Measurements from ENCODE around the gene STK33.

Gene STK33

DNA sequence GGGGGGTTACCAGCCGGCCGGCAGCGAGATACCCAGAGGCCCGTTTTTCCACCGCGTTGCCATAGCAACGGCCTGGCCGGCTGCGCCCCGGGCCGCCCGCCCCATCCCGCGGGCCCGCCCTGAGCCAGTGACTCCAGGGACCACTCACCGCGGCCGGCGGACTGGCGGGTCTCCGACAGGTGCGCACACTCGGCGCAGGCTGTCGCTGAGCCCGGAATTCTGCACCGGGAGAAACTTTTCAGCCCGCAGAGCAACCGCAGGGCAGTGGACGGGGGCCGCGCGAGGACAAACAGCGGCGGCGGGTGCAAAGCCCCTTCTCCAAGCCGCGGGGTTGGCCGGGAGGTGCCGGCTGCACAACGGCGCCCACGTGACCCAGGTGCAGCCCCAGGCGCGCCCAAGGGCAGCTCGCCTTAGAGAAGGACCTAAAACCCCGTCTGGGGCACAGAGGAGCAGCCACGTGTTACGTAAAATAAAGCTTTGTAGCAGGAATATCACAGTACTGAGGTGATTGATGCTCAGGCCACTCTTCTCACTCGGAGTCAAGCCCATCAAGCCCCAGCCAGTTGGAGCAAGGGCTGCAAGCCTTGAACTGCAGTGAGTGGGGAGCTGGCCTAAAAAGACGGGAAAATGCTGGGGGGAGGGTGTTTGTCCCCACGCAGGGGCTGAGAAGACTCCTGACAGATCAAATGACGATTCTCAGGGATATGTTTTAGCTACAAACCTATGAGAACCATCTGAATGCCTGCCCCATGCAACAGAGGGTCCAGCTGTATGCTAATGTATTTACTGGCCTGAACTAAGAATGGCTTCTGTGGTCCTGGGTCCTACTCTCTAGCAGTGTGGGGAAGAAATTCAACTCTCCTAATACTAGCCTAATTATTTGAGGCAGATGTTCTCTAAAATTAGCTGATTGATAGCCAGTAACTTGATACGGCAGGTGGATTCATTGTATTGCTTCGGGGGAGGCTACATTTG is at the start of gene STK33:
STK33 (minus strand) TSS at position 294 of the 975 bp plus-strand sequence. CDS start 119,323 bp downstream, outside the sequence.
- peak; percentile 76 for DNase-seq

DNA sequence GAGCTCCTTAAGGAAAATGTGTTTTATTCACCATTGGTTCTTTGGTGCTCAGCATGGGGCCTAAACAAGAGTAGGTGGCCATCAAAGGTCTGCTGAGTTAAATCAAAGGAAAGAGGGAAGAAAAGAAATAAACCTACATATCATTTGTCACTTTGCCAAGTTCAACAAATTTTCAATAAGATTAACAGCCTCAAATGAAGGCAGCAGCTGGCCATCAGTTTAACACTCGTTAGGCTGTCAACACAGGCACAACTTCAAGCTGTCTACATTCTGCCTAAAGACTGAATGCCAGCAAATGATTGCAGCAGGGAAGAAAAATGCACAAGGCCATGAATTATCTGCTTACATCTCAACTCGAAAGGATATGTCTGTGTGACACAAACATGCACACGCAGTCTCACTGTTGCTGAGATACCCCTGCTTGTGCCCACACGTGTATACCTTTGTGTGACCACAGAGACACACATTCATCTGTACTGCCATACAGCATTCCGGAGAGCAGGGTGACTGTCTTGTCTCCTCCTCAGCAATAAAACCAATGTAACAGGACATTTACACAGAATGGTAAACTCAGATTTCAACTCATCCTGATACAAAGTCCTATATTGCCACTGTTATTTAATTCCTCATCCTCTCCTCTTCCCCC is 48.3 kb upstream of the STK33 start:
- DNase-seq: no peak

DNA sequence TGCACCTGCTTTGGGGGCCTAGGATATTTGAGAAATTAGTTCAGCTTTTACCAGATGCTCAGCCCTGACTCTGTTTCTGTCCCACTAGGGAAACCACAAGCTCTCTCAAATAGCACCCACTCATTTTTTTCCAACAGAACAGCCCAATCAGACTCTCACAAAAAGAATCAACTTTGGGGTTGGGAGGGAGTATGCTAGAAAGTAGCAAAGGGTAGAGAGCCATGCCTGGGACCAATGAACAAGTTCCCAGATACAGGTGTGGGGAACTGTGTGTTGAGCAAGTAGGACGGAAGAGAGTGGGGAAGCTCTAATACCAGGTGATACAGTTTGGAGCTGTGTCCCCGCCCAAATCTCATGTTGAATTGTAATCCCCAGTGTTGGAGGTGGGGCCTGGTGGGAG is 47.3 kb upstream of the STK33 start:
- DNase-seq: no peak

DNA sequence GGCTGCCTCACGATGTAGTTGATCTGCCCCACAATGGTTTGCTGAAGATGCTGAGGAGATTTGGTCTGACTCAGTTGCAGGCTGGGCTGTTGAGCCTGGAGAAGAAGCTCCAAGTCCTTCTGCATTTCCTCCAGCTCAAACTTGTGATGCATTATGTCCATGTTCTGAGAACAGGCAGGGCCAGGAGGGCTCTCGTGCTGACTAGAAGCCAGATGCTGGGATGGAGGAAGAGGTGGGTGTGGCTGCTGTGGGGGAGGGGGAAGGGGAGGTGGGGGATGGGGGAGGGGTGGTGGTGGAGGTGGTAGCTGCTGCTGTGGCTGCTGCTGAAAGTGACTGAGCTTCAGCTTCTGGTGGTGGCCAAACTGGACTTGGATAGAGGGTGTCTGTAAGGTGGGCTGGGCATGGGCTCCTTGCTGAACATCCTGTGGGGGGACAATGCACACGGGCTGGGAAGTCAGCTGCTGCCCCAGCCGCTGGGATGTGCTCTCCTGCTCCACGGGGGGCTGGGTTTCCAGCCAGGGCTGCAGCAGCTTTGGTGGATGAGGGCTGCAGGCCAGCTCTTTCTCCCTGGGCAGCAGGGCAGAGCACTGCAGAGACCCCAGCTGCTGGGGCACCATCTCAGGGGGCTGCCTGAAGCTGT is 46.4 kb upstream of the STK33 start:
- no peak for DNase-seq

DNA sequence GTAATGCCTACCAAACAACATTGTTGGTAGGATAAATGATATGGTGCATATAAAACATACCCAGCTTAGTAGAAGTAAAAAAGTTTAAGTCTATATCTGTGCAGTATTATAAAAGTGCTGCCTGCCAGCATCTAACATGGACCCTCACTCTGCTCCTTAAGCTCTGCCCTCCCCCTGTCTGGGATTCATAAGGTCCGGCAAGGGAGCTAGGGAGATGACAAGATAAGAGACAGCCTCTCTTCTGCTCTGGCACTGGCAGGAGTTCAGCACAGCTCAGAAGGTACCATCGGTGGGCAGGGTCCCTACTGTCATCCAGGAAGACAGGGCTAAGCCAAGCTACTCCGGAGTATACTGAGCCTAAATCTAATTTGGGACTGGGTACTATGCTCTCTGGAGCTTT is 45.6 kb upstream of the STK33 start:
- DNase-seq: no peak

DNA sequence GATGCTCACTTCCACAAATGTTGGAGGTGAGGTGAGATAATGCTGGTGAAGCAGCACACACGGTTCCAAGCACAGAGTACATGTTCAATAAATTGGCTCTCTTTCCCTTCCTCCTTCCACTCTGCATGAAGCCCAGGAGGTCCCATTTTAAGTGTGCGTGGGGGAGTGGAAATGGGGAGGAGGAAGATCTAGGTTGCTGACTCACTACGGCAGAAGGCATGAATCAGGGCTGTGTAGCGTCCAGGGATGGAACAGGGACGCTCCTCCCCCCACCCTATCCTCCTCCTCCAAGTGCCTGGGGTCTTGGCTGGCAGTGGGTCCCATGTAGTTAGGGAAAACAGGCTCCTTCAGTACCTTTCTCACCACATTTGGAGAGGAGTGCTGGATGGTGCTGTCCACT is 44.3 kb upstream of the STK33 start:
- DNase-seq: no peak

DNA sequence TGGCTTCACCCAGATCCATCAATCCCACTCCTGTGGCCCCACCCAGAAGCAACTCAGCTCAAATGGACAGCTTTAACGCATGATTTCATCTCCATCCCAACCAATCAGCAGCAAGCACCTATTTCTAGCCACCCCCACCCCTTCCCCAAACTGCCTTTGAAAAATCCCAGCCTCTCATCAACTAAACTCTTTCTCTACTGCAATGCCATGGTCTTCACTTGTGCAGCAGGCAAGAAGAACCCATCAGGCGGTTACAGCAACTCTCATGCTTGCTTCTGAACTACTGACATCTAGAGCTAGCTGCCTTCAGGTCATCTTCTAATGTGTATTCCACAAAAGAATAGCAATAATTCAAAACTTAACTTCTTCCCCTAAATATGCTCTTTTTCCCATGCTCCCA is 42.1 kb upstream of the STK33 start:
- no peak for DNase-seq

DNA sequence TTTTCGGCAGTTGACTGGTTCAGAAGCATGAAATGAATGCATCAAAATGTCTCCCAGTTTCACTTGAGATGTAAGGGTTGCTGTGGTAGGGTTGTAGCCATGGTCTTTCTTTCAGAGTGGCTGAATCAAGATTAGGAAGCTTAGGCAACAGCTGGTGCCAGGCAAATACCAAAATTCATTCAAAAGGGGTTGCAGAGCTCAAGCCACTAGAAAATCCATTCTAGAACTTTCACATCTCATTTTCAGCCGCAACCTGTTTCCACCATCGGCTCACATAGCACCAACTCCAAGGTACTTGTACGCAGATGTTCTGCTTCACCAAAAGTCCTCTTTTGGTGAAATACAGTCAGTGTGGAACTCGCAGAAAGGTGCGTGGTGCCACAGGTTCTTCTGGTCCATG is 40.5 kb upstream of the STK33 start:
- DNase-seq: no peak

DNA sequence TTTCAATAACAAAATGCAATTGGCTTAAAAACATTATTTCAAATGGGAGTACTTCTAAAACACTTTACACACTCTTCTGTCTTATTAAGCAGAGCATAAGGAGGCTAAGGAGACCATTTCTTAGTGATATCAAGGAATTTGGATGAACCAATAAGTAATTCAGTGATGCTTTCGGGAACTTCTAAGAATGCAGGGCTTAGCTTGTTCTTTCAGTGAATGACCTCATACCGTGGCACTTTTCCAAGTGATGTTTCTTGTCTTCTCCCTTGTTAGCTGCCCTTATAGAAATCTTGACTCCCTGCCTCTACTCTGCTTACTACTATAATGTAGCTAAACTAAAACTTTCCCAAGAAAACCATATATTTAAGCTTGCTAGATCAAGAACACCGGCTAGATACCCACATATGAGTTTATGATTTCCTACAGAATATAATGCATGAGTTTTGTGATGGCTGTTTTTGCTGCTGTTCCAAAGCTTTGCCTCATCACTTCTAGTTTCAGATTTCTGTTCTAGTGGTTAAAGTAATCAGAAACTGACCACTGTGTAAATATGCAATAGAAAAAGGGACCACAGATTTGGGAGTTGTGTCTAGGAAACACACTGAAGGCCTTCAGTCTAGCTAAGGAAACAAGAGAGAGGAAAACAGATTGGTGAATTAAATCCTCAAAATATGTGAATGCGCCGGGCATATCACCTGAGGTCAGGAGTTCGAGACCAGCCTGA is 37.5 kb upstream of the STK33 start:
- DNase-seq: no peak

DNA sequence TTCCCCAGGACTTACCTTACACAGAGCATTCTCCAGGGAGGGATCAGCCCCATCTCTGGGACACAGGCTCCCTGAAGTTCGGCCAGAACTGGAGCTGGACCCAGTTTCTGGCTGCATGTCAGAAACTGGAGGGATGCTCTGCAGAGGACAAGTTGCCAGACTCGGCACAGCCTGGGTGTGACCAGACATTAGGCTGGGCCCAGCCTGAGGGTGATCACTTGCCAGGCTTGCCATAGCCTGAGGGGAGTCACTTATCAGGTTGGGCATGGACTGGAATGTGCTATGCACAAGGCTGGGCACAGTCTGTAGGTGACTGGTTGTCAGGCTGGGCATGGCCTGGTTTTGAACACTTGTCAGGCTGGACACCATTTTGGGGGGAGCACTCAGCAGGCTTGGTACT is 30.7 kb upstream of the STK33 start:
- no peak for DNase-seq

DNA sequence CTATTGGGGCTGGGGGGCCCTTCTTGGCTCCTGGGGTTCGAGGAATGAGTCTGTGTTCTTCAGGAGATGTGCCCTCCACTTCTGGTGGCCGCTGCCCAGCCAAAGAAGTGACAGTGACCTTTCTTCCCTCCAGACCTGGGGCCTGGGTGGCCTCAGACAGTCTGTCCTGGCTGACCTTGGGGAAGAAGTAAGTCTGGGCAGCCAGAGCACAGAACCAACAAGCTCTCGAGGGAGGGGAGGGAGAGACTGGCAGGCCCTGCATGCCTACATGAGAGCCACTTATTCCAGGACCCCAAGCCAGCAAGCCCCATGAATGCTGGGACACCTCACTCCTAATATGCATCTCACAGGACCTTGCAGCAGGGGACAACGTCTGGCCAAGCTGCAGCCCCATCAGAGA is 27.1 kb upstream of the STK33 start:
- no peak for DNase-seq

DNA sequence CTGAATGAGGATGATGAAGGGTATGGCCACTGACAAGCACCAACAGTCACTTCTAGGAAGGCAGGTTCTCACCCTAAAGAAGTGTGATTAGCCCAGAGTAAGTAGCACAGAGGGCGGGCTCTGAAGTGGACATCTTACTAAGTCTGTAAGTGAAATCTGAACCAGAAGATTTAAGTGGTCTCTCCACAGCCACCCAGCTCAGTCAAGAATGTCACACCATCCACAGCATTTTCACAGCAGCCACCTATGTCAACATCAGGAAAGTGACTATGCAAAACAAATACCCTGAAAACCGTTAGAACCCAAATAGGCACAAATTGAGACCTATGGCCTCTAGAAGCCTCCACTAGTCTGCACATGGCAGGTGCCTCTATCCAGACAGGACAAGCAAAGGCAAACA is 23.0 kb upstream of the STK33 start:
- DNase-seq: no peak

DNA sequence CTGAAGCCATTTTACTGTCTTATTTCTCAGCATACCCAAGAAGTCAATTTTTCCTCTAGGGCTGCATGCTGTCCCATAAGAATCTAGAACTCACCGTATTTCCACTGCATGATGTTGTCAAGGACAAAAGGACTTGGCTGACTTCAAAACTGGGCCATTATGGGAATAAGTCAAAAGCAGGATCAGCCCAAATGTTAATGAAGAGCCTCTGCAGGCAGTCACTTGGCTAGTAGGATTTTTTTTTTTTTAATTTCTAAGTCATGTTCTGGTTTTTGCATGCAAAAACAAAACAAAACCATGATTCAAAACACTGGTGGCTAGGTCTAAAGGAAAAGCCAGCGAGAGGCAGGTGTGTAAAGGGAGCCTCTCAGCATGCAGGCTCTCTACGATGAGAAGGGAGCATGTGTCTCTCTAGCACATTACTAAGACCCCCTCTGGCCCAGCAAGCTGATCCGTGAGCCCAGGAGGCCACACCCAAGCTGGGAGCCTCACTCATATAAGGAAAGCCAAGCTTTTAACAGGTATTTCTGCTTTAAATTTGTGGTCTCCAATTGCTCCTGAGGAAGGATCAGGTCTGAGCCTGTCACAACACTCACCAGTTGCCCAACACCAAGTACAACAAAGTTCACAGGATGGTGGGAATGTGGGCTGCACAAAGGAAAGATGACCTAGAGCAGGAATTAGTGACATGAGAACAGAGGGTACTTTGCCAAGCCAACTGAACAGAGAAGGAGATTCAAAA is 21.4 kb upstream of the STK33 start:
- DNase-seq: no peak

DNA sequence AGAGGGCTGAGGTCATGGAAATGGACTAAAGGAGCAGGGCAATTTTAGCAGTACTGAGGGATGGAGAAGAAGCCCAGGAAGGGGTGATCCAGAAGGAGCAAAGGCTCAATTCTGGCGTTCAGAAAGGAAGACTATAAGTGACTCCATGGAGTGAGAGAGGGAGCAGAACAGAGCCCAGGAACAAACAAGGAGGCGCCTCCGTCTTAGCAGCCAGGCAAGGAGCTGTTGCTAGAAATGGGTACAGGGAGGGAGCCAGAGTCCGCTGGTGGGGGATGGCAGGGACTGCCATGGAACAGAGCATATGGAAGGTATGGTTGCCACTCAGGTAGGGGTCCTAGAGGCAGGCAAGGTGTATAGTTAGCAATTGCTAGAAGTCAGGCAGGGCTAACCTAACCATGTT is 20.5 kb upstream of the STK33 start:
- DNase-seq: no peak

DNA sequence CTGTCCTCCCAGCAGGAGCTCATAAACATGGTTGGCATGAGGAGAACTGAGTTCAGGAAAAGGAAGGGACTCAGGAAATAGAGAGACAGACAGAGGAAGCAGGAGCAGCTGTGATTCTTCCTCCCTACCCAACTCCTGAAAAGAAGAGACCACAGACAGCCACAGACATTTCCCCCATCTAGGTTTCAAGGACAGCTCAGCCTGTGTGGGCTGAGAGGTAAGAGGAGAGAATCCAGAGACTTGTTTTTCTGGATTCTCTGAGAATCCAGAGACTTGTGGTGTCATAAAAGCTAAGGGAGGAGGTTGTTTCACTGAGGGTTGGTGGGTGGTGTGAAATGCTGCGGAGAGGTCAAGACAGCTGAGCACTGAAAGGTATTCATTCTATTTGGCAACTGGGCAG is 19.0 kb upstream of the STK33 start:
- no peak for DNase-seq

DNA sequence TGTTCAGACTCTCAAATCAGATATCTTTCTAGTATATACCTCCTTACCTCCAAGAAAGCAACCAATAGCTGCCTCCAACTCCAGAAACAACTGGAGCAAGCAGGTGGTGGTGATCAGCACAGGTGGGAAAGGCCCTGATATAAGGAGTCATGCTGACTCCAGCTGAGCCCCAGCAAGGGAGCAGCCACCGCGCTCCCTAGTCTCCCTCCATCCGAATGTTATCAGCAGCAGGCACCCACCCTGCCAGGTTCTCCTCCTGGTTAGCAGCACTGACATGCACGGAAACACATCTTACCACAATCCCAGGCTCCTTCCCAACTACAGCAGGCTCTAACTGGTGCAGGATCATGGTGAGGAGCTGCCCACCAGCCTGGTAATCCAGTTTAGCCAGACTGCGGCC is 18.5 kb upstream of the STK33 start:
- no peak for DNase-seq

DNA sequence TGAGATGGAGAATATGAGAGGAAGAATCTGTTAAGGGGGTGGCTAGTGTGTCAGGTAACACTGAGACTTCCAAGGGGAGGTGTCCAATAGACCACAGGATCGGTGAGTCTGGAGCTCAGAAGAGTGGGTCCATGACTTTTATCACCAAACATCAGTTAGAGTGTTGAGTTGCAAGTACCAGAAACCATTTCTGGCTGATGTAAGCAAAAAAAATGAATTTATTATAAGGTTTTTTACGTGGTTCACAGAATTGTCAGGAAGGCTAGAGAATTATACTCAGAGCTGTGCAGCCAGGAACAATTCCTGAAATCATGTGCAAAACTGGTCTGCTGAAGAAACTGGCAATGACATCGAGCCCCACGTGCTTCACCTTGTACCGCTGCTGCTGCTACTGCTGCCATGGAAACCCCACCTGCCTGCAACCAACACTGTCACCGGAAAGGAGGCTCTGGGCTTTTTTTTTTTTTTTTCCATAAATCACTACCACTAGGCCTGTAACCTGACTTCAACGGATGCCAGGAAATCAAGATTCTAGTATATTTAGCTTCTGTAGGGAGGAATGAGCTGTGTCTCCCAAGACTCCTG is 16.6 kb upstream of the STK33 start:
- no peak for DNase-seq

DNA sequence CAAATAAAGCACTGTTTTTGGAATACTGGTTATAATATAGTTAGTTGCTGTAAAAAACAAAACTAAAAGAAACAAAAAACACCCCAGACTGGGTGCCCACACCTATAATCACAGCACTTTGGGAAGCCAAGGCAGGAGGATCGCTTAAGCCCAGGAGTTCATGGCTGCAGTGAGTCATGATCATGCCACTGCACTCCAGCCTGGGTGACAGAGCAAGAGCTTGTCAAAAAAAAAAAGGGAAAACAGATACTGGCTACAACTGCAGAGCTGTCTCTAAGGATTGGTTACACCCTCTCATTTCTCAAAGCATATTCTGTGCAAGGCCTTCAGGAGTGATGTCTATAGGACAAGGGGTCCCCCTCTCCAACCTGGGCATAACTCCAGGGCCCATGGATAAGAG is 14.6 kb upstream of the STK33 start:
- no peak for DNase-seq

DNA sequence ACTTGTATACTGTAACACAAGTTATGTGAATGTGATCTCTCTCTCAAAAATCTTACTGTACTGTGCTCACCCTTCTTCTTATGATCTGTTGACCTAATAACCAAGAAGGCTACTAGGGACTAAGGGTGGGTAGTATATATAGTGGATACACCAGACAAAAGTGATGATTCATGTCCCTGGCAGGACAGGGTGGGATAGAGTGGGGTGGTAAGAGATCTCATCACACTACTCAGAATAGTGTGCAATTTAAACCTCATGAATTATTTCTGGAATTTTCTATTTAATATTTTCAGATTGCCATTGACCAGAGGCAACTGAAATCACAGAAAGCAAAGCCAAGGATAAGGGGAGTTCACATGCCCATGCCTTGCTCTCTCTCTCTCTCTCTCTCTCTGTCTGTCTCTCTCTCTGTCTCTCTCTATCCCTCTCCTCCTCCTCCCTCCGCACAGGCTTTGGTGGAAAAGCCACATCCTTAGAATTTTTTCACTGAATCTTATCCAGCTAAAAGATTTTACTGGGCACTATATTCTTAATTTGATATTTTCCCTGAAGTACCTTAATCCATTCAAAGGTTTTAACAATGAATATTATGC is 12.0 kb upstream of the STK33 start:
- no peak for DNase-seq

DNA sequence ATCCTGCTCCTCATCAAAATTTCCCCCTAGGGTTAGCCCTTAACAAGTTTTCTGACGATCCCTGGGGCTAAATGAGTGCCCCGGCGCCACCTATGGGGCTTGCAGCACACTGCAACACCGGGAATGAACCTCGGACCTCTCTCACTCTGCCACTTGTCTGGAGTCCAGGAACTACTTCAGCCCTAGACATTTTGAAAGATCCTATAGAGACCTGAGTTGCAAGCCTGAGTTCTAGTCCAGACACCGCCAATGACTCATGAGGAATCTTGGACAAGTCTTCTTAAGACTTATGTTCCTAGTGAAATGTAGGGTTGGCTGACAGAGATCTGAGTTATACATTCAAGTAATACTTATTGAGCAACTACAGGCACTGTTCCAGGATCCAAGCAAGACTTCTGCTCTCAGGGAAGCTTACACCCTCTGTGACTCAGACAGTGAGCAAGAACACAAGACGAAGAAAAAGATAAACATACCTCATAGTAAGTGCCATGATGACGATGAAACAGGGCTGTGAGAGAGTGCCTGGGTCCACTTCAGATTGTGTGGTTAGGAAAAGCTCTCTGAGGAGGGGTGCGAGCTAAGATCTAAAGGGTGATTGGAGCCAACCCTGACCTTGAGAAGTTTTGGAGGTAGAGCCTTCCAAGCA is 10.2 kb upstream of the STK33 start:
- no peak for DNase-seq

DNA sequence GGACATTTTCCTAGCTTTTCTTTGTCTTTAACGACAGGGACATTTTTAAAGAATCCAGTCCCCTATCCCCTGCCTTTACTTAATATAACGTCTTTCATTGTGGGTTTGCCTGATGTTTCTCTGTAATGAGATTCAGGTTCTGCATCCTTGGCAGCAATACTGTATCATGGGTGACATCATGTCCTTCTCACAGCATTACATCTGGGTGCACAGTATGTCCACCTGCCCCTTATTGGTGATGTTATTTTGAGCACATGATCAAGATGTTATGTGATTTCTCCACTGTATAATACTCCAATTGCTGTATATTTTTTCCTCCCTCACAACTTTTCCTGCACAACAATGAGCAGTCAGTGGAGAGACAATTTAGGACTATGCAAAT is 9.7 kb upstream of the STK33 start:
- DNase-seq: no peak
